GM19099 (cell line): Measurements from ENCODE around the gene AMFR.

Experiments used
- POLR2A ChIP-seq: IDR thresholded peaks from 3 replicates; pipeline ENCODE4 v1.6.1; 2011; ENCODE audit warnings: low read depth; ENCODE audit not compliant: insufficient read length; ENCODE audit errors: extremely low read depth

The AMFR gene

DNA sequence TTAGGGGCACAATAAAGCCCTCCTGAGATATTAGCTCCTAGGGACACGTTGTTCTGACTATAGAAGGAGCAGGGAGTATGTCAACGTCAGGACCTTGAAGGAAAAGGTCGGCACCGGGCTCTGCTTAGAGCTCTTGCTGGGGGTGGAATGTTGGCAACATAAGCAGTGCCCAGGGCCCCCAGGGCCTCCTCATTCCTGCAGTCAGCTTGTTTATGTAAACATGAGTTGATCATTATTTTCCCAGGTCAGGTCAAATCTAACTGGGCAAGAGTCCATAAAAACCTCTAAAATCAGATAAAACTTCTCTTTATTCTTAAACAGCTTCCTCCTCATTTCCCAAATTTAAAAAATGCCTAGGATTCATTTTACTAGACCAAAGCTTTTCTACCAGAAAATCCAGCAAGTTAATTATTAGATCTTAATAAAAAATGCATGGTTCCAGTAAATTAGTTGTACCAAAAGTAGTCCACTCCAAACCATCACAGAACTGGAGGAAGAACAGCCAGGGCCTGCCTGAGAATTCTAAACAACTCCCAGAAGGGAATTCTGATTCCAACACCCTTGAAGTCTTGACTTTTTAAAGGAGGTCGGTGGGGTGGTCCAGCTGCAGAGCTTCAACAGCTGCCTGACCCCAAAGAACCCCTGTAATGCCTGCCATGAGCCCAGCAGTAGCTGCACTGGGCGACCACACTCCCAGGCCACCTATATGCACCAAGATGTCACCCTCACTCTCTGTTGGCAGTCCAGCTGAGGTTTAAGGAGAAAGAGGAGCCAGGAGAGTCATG, 54.3 kb downstream of the AMFR start:
- TF ChIP-seq POLR2A = no peak

DNA sequence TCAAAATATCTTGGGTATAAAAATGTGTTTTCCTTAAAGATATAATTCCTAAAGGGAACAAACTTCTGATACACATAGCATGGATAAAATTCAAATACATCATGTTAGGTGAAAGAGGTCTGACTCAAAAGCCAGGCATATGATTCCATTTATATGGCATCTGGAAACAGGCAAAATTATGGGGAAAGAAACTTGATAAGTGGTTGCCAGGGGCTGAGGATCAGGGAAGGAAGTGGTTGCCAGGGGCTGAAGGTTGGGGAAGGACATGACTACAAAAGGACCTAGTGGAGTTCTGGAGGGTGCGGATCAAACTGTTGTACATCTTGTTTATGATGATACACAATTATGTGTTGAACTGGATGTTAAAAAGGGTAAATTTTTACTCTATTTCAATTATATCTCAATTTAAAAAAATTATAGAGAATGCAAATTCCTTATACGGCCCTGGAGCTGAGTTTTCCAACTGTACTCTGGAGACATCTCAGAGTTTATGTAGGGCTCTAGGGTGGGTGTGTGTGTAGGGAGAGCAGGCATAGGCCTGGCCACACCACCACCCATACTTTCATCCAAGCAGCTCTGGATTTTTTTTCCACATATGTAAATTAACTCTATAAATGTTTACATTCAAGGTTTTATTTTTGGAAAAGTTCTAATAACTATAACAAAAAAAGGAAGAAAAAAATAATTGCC, 55.0 kb downstream of the AMFR start:
- no peak for TF ChIP-seq POLR2A

DNA sequence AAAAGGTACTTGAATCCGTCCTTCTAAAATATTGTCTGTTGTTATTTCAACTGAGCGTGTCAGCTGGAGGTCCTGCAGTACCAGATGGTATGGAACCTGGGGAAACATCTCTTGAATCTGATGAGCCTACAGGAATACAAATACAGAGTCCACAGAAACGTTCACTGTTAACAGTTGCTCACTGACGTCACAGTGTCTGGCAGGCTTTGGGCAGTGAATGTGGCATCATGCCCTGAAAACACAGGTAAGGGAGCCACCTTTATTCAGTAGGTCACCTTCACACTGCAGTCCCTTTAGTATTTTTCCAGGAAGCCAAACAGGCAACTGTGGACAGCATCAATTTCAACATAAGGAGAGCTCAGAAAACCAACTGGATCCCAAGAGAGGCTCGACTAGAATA, 56.1 kb downstream of the AMFR start:
- TF ChIP-seq POLR2A = no peak

DNA sequence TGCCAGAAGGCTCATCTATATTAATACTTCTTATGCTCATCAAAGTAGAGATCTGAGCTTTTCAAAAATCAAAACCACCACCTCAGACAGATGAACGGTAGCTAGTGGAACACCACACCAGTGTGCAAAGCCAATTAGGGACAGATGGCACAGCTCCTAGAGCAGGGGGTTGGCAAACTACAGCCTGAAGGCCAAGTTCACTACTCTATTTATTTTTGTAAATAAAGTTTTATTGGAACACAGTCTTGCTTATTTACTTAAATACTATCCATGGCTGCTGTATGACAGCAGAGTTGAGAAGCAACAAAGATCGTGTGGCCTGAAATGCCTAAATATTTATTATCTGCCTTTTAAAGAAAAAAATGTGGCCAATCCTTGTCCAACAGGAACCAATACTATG, 56.8 kb downstream of the AMFR start:
- no peak for TF ChIP-seq POLR2A

DNA sequence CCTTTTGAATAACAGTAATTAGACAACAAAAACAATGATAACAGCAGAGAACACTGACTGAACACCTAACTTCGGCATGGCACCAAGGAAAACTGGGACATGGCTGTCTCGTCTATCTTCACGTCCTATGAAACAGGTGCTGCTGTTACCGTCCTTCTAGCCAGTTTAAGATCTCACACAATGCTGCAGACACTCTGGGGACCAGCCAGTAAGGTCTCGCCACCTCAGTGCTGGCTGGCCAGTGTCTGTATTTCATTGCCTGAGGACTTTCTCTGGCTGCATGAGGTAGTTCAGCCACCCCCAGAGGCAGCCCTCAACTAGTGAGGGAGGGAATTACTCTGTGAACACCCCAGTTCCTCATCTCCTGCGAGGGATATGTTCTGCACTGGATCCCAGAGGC, 57.6 kb downstream of the AMFR start:
- TF ChIP-seq POLR2A = no peak

DNA sequence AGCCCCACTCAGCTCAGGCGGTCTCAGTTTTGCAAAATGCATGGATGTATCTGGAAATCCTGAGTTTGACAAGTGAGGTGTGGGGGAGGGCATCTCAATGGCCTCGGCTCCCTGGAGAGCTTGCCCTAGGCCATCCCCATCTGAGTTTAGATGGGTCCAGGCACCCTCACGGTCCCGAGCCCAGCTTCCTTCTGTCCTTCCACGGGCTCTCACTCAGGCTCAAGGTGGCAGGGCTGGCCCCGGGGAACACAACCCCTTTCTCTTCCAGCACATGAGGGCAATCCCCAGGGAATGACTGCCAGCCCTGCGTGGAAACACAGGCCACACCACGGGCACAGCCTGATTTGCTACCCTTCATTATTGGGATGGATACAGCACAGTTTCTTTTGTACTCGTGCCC, 58.4 kb downstream of the AMFR start:
- no peak for TF ChIP-seq POLR2A

DNA sequence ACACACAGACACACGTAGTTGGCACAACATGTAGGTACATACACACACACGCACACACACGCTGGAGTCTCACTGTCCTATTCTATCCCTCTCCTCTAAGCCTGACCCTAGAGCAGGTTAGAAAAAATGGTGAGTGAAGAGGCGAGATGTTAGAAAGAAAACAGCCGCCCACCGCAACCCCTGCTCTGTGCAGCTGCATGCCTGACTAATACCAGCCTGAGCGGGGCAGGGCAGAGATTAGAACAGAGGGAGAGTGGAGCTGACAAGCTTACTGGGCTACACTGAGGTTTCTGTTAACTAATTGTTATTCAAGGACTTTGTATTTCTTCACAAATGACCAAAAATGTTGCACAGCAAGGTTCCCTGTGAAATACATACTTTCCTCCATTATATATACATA, 59.8 kb downstream of the AMFR start:
- TF ChIP-seq POLR2A = no peak

DNA sequence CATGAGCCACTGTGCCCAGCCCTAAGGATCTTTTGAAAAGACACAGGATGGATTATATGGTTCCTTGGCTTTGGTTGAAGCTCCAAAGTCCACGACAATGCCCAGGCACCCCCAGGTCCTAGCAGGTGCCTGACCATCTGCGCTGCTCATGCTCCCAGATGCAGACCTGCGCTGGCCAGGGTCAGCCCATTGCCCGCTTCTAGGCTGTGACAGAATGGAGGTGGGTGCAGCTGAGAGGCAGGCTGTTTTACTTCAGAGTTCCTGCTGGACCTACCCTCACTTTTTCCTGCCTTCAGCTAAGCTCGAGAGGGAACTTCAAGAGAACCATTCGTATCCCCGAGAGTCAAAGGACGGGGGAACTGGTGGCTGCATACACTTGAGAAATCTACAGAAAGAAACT, 60.5 kb downstream of the AMFR start:
- TF ChIP-seq POLR2A = no peak

DNA sequence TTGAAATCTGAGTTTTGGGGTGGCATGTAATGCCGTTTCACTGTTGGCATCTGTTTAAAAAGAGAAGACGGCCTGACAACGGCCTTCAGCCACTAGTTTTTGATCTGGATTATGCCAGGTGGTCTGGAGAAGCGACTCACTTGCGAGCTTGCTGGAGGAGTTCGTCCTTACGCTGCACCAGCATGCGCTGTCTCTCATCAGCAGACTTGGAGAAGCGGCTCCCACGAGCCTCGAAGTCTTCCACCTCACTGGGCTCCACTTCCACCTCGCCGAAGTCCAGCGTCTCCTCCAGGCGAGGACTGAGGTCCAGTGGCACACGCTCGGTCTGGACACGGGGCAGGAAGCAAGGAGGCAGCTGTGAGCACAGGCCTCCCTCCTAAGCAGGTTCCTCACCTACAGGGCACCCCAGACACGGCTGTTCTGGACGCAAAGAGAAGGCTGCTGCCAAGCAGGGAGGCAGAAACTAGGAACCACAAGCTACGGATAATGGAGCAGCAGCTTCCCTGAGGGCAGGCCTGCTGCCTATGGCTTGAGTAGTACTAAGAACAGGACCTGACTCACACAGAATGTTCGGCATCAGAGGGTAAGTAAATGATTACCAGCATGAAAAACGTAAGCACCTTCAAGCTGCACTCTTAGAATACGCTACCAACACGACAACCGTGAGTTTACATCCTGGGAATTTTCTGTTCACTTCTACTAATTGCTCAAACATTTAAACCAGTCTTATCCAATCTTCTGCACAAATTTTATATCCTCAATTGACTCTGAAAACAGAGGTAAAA, 61.4 kb downstream of the AMFR start:
- no peak for TF ChIP-seq POLR2A

DNA sequence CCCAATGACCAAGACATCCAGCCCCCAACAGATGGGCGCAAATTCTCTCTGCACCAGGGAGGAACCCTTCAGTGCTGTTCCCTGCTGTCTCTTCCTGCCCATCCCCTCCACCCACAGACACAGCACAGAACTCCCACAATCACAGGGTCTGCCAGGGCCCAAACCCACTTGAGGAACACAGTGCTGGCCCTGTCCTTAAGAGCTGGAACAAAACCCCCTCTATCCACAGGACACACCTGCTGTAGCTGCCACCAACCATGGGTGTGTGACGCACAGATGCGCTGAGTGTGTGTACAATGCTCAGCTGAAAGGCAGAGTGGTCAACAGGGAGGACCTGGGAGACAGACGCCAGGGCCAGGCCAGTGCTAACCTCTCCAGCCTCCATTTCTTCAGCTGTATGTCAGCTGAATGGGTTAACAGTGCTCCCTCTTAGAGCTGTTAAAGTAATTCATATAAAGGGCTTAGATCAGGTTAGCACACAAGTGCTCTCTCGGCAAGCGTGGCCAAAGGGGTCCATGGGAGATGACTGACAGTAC, 62.1 kb downstream of the AMFR start:
- TF ChIP-seq POLR2A = no peak

DNA sequence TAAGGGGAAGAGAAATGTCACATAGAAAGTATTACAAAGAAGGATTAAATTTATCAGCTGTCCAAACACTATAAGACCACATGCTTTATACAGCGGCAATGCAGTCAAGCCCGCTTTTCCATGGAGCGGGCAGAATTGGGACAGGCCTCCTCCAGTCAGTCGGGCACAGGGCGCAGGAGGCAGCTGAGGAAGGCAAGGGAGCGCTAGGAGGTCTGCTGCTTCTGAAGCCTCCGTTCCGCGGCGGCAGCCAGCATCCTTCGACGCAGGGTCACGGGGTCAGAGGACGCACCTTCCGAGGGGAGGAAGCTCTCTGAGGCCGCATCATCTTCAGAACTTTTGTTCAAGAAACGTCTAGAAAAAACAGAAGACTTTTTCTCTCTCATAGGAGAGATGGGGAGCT, 62.6 kb downstream of the AMFR start:
- TF ChIP-seq POLR2A = no peak

DNA sequence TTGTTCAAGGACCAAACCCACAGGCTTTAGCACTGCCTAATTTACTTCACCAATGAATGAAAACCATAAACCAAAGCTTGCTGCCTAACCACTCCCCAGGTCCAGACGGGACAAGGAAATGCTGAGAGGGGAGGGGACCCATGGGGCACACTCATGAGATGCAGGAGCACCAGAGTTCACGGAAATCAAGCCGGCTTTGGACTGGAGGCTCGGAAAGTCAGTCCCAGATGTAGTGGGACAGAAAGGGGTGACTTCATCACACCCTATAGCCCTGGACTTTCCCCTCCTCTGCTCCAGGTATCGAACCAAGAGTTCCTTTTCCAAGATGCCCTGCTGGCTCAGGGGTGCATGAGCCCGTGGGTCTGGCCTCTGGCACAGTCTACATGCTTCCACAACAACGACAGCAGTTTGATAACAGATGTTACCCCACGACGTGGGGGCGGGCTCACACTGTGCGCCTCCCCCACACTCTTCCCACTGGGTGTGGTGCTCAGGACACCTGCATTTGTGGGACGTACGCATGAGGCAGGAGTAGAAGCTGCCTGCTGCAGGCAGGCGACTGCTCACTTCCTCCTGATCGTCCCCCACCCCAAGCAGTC, 63.2 kb downstream of the AMFR start:
- no peak for TF ChIP-seq POLR2A

DNA sequence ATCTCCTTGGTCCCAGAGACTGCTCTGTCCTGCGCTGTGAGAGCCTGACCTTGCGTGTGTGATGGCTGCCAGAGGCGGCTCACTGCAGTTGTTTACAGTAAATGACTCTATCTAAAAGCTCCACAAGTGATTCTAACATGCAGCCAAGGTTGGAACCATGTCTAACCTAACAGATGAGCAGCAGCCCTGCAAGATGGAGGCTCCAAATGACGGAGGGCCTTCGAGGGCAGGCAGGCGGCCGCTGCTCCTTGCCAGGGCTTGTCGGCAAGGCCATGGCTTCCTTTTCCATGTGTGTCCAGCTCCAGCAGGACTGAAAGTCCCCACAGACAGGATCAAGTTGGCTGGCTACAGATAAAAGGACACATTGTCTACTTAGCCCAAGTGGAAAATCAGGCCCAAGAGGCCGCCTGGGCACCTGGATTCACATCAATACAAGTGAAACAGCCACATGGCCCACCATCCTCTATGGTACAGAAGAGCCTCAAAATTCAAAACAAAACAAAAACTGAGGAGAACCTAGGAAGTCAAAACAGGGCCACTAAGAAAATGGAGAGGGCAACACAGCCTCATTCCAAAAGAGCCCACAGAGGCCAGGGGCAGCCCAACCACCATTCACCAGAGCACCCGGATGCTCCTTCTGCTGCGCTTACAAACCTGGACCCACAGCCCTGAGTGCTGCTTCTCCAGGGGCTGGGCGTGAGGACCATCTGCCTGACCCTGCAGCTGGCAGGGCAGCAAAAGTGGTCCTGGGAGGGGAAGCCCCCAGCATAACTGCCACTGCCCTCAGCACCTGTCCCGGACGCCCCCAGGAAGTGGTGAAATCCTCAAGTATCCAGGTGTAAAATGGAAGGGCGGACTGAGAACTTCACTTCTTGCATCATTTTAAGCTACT, 65.0 kb downstream of the AMFR start:
- no peak for TF ChIP-seq POLR2A

DNA sequence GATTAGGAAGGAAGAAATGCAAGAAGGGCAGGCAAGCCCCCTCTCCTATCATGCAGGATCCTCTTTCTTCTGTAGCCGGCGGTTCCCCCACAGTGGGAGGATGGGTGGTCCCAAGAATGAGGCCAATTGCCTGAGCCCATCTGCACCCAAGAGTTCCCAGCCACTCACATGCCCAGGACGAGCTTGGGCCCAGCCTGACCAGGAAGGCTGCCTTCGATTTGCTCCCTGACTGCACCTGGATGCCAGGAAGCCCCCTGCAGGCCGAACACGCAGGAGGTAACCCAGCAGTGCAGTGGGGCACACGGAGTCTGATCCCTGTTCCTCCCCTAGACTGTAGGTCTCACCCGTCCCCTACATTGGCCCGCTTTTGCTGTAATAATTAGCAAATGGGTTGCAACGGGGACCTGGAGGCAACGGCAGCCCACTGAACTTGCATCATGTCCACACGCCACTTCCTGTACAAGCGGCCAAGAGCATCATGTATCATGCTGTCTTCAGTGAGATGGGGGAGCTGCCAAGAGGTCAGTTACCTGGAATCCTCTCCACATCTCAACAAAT, 67.5 kb downstream of the AMFR start:
- no peak for TF ChIP-seq POLR2A
